ENCODE measurements around the gene GAPDHS.

GAPDHS gene

GRCh38 chr19:35501684-35502083 lies 31.6 kb upstream of the GAPDHS start:
- TF ChIP-seq POLR2A (IDR thresholded peaks at IDR 0.05; ENCODE audit: low read depth, low read length) = no peak
- FAIRE-seq (no peak), DNase-seq (ENCODE audit: insufficient read length, low spot score) (no peak)

DNA sequence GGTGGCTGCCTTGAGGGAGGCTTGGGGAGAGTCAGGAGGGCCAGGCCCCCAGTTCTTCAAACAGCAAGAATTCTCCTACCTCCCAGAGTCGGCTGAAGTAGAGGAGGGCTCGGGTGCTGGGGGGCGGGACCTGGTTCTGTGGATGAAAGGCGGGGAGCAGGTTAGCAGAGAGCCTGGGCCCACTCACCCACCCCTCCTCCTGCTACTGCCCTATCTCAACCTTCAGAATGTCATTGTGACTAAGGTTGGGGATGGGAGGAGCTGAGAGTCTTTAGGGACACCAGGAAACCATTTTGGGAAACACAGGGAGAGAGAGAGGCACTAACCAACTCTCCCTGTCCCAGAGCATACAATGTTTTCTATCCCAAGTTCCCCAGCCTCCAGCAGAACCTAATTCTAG lies 30.5 kb upstream of the GAPDHS start:
- no peak for DNase-seq (ENCODE audit: insufficient read length, low spot score)
- TF ChIP-seq POLR2A (IDR thresholded peaks at IDR 0.05; ENCODE audit: low read depth, low read length) = no peak
- FAIRE-seq = no peak

DNA sequence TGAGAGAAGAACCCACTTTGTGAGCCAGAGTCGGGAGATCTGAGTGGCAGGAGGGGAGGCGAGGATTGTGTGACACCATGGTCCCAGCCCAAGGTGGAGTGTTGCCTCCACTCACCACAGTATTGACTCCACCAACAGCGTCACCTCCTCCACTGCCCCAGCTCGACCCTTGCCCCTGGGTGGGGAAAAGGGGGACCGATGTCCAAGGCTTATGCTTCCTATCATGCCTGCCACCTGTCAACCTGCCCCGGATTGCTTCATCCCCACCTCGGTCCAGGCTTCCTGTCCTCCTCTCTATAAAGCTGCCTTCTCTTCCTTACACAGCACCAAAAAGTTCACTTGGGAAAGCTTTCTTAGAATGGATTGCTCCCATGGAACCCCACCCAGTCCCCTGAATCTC lies 27.2 kb upstream of the GAPDHS start:
- FAIRE-seq = no peak
- no peak for DNase-seq (ENCODE audit: insufficient read length, low spot score)
- TF ChIP-seq POLR2A (IDR thresholded peaks at IDR 0.05; ENCODE audit: low read depth, low read length) = no peak

GRCh38 chr19:35507561-35507960 lies 25.7 kb upstream of the GAPDHS start:
- DNase-seq (ENCODE audit: insufficient read length, low spot score) (no peak), FAIRE-seq (no peak)
- no peak for TF ChIP-seq POLR2A (IDR thresholded peaks at IDR 0.05; ENCODE audit: low read depth, low read length)

DNA sequence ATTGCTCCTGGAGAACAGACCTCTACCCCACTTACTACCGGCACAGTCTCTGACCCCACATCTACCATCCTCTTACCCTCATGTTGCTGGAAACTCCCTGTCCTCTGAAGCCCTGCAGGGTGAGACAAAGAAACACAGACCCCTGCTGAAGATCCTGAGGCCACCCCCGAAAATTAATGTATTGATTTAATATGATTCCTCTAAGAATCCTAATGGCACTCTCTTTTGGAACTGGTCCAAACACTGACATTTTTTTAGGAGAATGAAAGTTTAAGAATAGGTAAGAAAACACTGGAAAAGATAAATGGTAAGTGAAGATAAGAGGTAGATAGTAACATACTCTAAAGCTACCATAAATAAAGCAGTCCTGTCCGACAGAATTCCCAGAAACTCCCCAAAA lies 25.1 kb upstream of the GAPDHS start:
- TF ChIP-seq POLR2A (IDR thresholded peaks at IDR 0.05; ENCODE audit: low read depth, low read length) = no peak
- no peak for DNase-seq (ENCODE audit: insufficient read length, low spot score)
- no peak for FAIRE-seq

DNA sequence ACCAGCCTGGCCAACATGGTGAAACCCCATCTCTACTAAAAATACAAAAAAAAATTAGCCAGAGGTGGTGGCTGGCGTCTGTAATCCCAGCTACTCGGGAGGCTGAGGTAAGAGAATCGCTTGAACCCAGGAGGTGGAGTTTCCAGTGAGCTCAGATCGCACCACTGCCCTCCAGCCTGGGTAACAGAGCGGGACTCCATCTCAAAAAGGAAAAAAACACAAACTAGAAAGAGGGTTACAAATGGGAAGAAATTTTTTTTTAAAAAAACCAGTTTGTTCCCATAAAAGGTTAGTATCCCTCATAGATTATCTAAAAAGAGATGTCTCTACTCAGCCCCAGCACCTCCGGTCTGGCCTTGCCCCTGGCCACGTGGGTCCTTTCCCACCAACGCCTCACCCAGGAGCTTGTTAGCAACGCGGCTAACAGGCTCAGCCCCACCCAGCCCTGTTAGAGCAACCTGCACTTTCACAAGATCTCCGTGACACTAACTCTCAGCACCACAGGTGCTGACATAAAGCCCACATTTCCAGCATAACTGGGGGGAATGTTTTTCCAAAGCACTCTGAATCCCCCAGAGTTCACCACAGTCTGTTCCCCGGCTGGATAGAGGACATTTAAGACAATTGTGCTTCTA lies 24.1 kb upstream of the GAPDHS start:
- no peak for TF ChIP-seq POLR2A (IDR thresholded peaks at IDR 0.05; ENCODE audit: low read depth, low read length)
- no peak for FAIRE-seq
- DNase-seq (ENCODE audit: insufficient read length, low spot score) = no peak

DNA sequence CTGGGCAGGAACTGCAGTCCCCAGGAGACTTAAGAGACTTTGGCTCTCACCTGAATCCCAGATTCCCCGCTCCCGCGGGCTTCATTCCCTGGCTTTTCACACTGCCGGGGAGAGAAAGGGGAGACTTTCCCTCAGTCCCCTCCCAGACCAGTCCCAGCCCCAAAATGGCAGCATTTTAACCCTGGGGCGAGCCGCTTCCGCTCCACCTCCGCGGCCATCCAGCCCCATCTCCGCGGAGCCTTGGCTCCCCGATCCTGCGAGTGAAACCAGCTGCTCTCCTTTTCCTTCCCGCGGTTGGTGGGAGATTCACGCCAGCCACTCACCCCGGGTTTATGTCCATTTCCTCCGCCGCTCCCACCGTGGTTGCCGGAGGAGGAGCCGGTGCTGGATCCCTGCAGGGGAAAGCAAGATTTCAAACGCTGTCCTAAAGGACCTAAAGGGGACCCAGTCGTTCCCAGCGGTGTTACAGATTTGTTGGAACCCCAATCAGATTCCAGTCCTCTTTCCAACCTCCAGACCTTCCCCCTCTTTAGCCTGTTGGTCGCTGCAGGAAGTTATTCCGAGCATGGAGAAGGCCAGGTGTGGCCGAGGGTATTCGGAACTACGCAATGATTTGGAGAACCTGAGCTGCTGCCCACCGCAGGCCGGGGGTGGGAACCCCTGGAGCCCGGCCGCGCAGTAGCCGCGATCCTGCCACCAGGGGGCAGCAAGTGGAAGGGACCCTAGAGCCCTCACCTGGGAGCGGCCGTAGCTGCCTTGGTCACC lies 23.2 kb upstream of the GAPDHS start:
- peak; percentile 95 for DNase-seq (ENCODE audit: insufficient read length, low spot score)
- no peak for FAIRE-seq
- TF ChIP-seq POLR2A (IDR thresholded peaks at IDR 0.05; ENCODE audit: low read depth, low read length) = no peak

DNA sequence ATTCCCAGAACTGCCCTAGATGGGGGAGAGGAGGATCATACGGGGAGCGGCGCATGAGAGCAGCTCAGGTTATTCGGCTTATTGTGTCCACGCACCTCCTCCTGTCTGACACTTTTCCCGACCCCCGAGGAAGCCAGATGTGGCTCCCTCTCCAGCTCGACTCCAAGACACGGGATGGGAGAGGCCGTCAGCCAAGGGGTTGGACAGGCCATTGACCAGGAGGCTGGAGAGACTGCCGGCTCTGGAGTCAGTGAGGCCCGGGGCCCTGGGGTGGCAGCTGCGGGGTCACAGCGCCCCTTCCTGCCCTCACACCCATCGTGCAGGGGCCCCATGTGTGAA lies 22.7 kb upstream of the GAPDHS start:
- no peak for TF ChIP-seq POLR2A (IDR thresholded peaks at IDR 0.05; ENCODE audit: low read depth, low read length)
- no peak for FAIRE-seq
- DNase-seq (ENCODE audit: insufficient read length, low spot score) = no peak

DNA sequence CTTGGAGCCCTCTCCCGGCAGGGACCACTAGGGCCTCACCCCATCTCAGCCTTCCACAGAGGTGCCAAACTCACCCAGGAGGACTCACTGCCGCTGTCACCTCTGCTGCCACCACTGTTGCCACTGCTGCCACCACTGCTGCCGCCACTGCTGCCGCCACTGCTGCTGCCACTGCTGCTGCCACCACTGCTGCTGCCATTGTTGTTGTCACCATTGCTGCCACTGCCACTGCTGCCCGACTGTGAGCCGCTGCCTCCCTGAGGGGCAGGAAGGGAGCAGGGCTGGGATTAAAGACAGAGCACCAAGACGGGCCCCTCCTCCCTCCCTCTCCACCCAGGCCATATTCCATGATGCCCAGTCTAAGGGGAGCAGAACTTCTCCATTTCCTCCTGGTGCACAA lies 21.9 kb upstream of the GAPDHS start:
- DNase-seq (ENCODE audit: insufficient read length, low spot score) (no peak), FAIRE-seq (no peak)
- no peak for TF ChIP-seq POLR2A (IDR thresholded peaks at IDR 0.05; ENCODE audit: low read depth, low read length)

- no peak for DNase-seq (ENCODE audit: insufficient read length, low spot score)
- TF ChIP-seq POLR2A (IDR thresholded peaks at IDR 0.05; ENCODE audit: low read depth, low read length) = no peak
- no peak for FAIRE-seq
Observed at GRCh38 chr19:35512831-35513627, 20.2 kb upstream of the GAPDHS start.

DNA sequence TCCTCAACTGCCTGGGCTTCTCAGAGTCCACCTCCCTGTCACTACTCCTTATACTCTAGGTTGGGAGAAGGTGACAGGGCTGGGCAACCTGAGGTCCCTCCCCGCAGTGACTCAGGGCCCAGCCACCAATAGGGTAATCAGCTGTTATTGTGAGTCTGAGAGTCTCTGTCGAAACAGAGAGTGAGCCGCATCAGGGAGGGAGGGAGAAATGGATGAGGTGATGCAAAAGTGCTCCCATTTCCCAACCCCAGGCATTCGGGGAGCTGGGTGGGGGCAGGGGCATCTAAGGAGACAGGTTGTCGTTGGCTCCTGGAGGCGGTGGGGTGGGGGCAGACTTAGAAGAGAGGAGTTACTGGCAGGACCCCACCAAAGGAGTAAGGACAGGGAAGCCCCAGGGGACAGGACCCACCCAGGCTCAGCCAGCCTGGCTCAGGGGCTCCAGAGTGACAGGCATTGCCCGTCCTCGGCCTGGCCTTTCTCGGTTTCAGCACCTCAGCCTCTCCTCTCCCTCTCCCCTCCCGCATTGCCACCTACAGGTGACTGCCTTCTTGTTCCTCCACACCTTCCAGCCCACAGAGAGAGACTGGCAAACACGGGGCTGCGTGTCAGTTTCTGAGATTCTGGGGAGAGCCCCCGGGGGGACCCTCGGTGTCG lies 19.5 kb upstream of the GAPDHS start, which contains the start of gene DMKN:
Gene DMKN, minus strand, starts transcription at position 22 of the 654 bp plus-strand sequence. CDS start 174 bp downstream, outside the sequence.
- DNase-seq (ENCODE audit: insufficient read length, low spot score) (peak; percentile 87), FAIRE-seq (no peak)
- TF ChIP-seq POLR2A (IDR thresholded peaks at IDR 0.05; ENCODE audit: low read depth, low read length) = no peak

DNA sequence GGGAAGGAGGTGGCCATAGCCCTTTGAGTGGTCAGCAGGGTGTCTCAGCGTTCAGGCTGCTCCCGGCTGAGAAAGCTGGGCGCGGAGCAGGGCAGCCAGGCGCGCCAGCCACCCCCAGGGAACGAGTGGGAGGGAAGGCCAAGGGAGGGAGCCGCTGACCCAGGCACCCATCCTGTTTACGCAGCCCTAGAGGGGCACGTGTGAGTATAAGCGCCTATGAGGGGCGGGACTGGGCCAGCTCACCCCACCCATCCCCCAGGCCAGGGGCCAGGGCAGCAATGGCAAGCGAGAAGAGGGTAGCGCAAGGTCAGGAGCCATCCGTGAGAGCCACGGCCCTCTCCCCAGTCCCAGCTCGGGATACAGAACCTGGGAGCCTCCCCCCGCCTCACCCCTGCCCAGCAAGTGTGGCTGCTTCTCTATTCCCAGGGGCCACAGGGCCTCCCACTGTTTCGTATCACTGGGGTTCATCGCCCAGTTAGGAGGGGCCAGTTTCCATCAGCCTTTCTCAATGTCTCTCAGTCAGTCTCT lies 18.9 kb upstream of the GAPDHS start:
- TF ChIP-seq POLR2A (IDR thresholded peaks at IDR 0.05; ENCODE audit: low read depth, low read length) = no peak

DNA sequence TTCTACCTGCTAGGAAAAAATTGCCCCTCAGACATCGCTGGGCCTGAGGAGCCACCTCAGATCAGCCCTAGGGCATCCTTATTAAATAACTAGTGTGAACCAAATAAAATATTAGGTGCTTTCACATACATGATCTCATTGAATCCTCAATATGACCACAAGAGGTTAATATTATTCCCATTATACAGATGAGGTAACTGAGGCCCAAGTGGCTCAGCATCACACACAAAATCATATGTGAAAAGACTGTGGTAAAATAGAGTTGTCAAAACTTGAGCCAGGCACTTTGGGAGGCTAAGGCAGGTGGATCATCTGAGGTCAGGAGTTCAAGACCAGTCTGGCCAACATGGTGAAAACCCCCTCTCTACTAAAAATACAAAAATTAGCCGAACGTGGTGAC lies 16.9 kb upstream of the GAPDHS start:
- DNase-seq (ENCODE audit: insufficient read length, low spot score) (no peak), FAIRE-seq (no peak)
- TF ChIP-seq POLR2A (IDR thresholded peaks at IDR 0.05; ENCODE audit: low read depth, low read length) = no peak

More for the DNA sequence above, 18.9 kb upstream of the GAPDHS start:
- FAIRE-seq (no peak), DNase-seq (ENCODE audit: insufficient read length, low spot score) (no peak)

GRCh38 chr19:35517342-35517741 lies 15.9 kb upstream of the GAPDHS start:
- no peak for TF ChIP-seq POLR2A (IDR thresholded peaks at IDR 0.05; ENCODE audit: low read depth, low read length)
- DNase-seq (ENCODE audit: insufficient read length, low spot score) (no peak), FAIRE-seq (no peak)
